Activated T-helper 1 cell treated with anti-CD3 and anti-CD28 coated beads, Interleukin-2, amount 50 U/mL, for 16 hours (primary cell): Measurements from ENCODE around the gene ASGR1.
"Not testable (repeated sequence)": the region's sequence is repeated elsewhere in the genome, so short reads cannot be mapped to it uniquely, and the experiment has no call there.

Experiments used
- DNase-seq, 2 donors: peaks; one replicate each; pipeline ENCODE4 v3.0.0-alpha.2; 2020; ENCODE audit warnings: low read depth in 1 of 2, low spot score in 1 of 2

ASGR1 gene

GRCh38 chr17:7191069-7191468 is 11.9 kb upstream of the ASGR1 start:
- no peak for DNase-seq

GRCh38 chr17:7190276-7190917 is 11.2 kb upstream of the ASGR1 start:
- no peak for DNase-seq

GRCh38 chr17:7186241-7186640 is 7.1 kb upstream of the ASGR1 start:
- DNase-seq, result no peak

- DNase-seq, result no peak
These were observed 5.5 kb upstream of the ASGR1 start for GRCh38 chr17:7184647-7185046.

DNA sequence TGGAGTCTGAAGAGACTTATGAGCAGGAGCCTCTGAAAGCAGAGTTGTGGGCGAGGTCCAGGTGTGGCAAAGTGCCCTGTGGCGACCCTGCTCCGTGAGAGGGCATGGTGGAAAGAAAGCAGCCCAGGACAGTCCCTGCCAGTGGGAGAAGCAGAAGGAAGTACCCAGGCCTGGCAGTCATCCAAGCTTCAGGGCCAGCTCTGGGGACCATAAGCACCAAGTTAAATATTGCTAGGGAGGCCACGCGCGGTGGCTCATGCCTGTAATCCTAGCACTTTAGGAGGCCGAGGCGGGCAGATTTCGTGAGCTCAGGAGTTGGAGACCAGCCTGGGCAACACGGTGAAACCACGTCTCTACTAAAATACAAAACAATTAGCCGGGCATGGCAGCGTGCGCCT is 4.9 kb upstream of the ASGR1 start:
- DNase-seq, result no peak

GRCh38 chr17:7183433-7184090 is 4.4 kb upstream of the ASGR1 start:
- DNase-seq, result no peak

- DNase-seq, result not testable (repeated sequence)
These were observed 2.9 kb upstream of the ASGR1 start for GRCh38 chr17:7182101-7182500.

GRCh38 chr17:7178973-7179316 is 225 bp downstream of the ASGR1 start:
- DNase-seq, result no peak

- DNase-seq, result no peak
These were observed 1.2 kb downstream of the ASGR1 start for GRCh38 chr17:7177954-7178477.

GRCh38 chr17:7177191-7177953 is 1.8 kb downstream of the ASGR1 start:
- peak; percentile 28 to 39 for DNase-seq

GRCh38 chr17:7176841-7177190 is 2.4 kb downstream of the ASGR1 start:
- DNase-seq, result no peak

GRCh38 chr17:7176107-7176840 is 2.9 kb downstream of the ASGR1 start:
- DNase-seq, result no peak

GRCh38 chr17:7175330-7175733 is 3.8 kb downstream of the ASGR1 start:
- DNase-seq, result no peak

- no peak for DNase-seq
These were observed 4.4 kb downstream of the ASGR1 start for GRCh38 chr17:7174603-7175326.

- DNase-seq, result no peak
These were observed 5.2 kb downstream of the ASGR1 start for GRCh38 chr17:7173687-7174602.

DNA sequence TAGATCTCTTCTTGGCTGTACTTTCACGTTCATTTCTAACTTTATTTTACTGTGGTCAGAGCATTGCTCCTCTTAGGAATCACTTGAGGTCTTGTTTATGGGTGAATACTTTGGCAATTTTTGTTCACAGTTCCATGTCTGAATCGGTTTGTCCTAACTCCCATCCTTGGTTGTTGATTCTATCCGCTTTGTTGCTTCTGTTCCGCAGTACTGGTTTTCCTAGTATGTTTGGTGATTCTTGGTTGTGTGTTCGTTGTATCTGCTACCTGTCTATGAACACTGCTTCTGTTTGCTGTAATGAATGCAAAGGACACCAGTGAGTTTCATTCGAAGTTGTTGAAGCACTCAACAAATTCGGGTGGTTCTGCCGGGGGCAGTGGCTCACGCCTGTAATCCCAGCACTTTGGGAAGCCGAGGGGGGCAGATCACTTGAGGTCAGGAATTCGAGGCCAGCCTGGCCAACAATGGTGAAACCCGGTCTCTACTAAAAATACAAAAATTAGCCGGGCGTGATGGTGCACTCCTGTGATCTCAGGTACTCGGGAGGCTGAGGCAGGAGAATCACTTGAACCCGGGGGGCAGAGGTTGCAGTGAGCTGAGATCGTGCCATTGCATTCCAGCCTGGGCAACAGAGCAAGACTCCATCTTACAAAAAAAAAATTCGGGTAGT is 6.5 kb downstream of the ASGR1 start:
- DNase-seq, result not testable (repeated sequence)

GRCh38 chr17:7169565-7169908 is 9.6 kb downstream of the ASGR1 start:
- not testable (repeated sequence) for DNase-seq

DNA sequence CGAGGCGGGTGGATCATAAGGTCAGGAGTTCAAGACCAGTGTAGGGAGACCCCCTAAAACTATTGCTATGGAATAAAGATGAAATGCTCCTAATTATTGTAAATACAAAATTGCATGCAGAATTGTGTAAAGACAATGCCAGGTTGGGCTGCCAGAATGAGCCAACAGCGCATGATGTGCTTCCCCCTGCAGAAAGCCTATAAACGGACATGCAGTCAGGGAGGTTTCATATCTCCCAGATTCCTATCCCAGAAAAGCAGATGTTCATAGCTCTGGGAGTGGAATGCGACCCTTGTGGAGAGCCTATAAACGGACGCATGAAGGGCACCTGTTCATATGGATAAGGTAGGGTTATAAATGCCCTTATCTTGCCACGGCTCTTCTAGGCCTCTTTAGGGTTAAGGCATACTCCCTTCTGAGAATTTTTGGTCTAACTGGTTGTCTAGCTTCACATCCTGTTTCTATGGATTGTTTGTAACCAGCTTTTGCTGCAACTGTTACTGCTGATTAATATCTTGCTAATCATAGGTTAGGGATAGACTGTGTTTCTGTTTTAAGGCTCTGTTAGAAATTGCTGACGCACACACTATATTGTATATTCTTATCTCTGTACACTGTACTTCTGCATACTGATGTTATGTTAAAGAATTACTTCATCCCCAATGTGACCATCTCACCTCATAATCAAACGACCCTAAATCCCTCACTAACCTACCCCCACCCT is 10.2 kb downstream of the ASGR1 start:
- not testable (repeated sequence) for DNase-seq

GRCh38 chr17:7167832-7168231 is 11.3 kb downstream of the ASGR1 start:
- DNase-seq, result no peak
